WTC11 (cell line): ENCODE measurements around the gene OR52K1. TPM values are rescaled to one million over a fixed set of nuclear protein-coding genes. Genes with fewer than 3 reads are reported as not detected.

Source experiments
- total RNA-seq: library from RNA; stranded (reverse); gene quantifications from 3 replicates; pipeline ENCODE4 v1.2.3, GENCODE V29; 2021

Gene OR52K1
- total RNA-seq, 1 experiment from 2014 or later, result 0.07 TPM

Other genes starting within 250 kb of the OR52K1 start
- not detected in 3 replicates for gene OR52B4, start 114.3 kb upstream of the OR52K1 start, total RNA-seq
- gene TRIM21, start 88.9 kb upstream of the OR52K1 start, total RNA-seq, result 14.8 to 20.5 TPM (median 17.1 TPM) in 3 replicates
- not detected in 3 replicates for gene OR52K2, start 33.4 kb upstream of the OR52K1 start, total RNA-seq
- gene OR52M1, start 62.5 kb downstream of the OR52K1 start, total RNA-seq, result not detected in 3 replicates
- gene OR52I2, start 99.1 kb downstream of the OR52K1 start, total RNA-seq, result not detected in 3 replicates
- not detected in 3 replicates for gene OR52I1, start 111.4 kb downstream of the OR52K1 start, total RNA-seq
- 8.2 to 10.7 TPM (median 8.7 TPM) in 3 replicates for gene TRIM68, start 125.6 kb downstream of the OR52K1 start, total RNA-seq
- gene OR51D1, start 154.8 kb downstream of the OR52K1 start, total RNA-seq, result not detected in 3 replicates
- gene OR51E1, start 161.3 kb downstream of the OR52K1 start, total RNA-seq, result not detected in 3 replicates
- not detected in 3 replicates for gene OR51E2, start 215.2 kb downstream of the OR52K1 start, total RNA-seq
- not detected in 3 replicates for gene MMP26, start 222.1 kb downstream of the OR52K1 start, total RNA-seq